AG04450 (cell line): Measurements from ENCODE around the gene ATP11A. TPM values are rescaled to one million over a fixed set of nuclear protein-coding genes. Genes with fewer than 3 reads are reported as not detected.

Experiments used
- CTCF ChIA-PET: fragments of 300-600, 350-600 bp; formaldehyde crosslinking; extraction: SDS; loops from one replicate; lab custom pipeline; 2022; ENCODE audit warnings: antibody characterized with exemption, inconsistent platforms; lab: Charles Lee
- POLR2A ChIA-PET: fragments of 350-600 bp; formaldehyde crosslinking; extraction: SDS; loops from one replicate; lab custom pipeline; 2021; ENCODE audit warnings: antibody characterized with exemption, inconsistent platforms; lab: Yijun Ruan, JAX
- DNase-seq: peaks from one replicate; pipeline ENCODE4 v3.0.0-alpha.2; 2011; ENCODE audit warnings: low read depth, low spot score
- H3K27ac ChIP-seq: one replicate; pipeline ENCODE4 v1.5.1; 2012; ENCODE audit warnings: low read depth, low read length, control low read depth
- H3K27me3 ChIP-seq: one replicate; pipeline ENCODE4 v1.6.0; 2012; ENCODE audit warnings: low read length; ENCODE audit not compliant: control insufficient read depth, insufficient read depth
- H3K4me3 ChIP-seq: 2 replicates; pipeline ENCODE4 v1.5.1; 2011; ENCODE audit warnings: mild to moderate bottlenecking, low read depth, low read length, control low read depth
- H3K9me3 ChIP-seq: 2 replicates; pipeline ENCODE4 v1.5.1; 2012; ENCODE audit warnings: low read length; ENCODE audit not compliant: control insufficient read depth, insufficient read depth
- polyA plus RNA-seq: library from polyadenylated mRNA; depleted of rRNA; stranded (reverse); fragments of >200 nt; gene quantifications from 2 replicates; pipeline ENCODE4 v1.2.3, GENCODE V29; 2011
- TF ChIP-seq, protein P1 (sequence below): IDR thresholded peaks from 2 replicates; pipeline ENCODE4 v1.5.1; 2011; ENCODE audit warnings: low read depth, low read length, control low read depth, inconsistent platforms

The ATP11A gene
- polyA plus RNA-seq, 1 experiment = 5.8 TPM

DNA sequence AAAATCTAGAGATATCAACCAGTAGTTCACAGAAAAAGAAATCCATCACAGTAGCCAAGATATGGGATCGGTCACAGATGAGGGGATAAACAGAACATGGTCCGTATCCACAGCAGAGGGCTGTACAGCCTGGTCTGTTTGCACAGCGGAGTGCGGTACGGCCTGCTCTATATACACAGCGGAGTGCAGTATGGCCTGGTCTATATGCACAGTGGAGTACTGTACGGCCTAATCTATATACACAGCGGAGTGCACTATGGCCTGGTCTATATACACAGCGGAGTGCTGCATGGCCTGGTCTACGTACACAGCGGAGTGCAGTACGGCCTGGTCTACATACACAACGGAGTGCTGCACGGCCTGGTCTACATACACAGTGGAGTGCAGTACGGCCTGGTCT is 236.2 kb downstream of the ATP11A start:
- Histone ChIP-seq H3K27ac (no peak overlapping the region), H3K9me3 (no peaks in the 10 kb centered on the region; the same call in 1 of the 2 replicates), H3K27me3 (peaks cover 35% of the 10 kb centered on the region), H3K4me3 (no peak overlapping the region)
- TF ChIP-seq, protein P1, sequence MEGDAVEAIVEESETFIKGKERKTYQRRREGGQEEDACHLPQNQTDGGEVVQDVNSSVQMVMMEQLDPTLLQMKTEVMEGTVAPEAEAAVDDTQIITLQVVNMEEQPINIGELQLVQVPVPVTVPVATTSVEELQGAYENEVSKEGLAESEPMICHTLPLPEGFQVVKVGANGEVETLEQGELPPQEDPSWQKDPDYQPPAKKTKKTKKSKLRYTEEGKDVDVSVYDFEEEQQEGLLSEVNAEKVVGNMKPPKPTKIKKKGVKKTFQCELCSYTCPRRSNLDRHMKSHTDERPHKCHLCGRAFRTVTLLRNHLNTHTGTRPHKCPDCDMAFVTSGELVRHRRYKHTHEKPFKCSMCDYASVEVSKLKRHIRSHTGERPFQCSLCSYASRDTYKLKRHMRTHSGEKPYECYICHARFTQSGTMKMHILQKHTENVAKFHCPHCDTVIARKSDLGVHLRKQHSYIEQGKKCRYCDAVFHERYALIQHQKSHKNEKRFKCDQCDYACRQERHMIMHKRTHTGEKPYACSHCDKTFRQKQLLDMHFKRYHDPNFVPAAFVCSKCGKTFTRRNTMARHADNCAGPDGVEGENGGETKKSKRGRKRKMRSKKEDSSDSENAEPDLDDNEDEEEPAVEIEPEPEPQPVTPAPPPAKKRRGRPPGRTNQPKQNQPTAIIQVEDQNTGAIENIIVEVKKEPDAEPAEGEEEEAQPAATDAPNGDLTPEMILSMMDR = no peak
- DNase-seq = no peak
- POLR2A ChIA-PET = no interaction called here
- CTCF ChIA-PET = no interaction called here

DNA sequence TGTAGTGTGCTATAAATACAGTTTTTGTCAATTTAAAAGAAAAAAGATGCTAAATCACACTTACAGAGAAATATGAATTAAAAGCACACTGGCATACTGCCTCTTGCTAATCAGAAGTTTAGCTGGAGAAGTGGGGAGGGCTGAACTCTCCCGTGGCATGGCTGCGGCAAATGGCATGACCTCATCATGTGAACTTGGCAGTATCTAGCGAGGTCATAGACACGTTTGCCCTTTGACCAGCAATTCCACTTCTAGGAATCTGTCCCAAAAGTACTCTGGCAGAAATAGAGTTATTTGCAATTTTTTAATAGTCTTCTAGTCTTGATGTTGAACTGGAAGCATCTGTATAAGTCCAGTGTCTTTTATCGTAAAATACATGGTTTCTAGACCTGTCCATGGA is 237.2 kb downstream of the ATP11A start:
- Histone ChIP-seq H3K27ac (no peak overlapping the region), H3K4me3 (no peak overlapping the region), H3K9me3 (no peaks in the 10 kb centered on the region; the same call in 1 of the 2 replicates), H3K27me3 (peaks cover 33% of the 10 kb centered on the region)
- TF ChIP-seq, protein P1 = no peak
- DNase-seq = no peak
- ChIA-PET CTCF (interaction anchor here (1.1 kb wide), 1 partner anchor 53 kb away, joined by 3 read pairs; no protein-coding TSS in a partner anchor), POLR2A (no interaction called here)

DNA sequence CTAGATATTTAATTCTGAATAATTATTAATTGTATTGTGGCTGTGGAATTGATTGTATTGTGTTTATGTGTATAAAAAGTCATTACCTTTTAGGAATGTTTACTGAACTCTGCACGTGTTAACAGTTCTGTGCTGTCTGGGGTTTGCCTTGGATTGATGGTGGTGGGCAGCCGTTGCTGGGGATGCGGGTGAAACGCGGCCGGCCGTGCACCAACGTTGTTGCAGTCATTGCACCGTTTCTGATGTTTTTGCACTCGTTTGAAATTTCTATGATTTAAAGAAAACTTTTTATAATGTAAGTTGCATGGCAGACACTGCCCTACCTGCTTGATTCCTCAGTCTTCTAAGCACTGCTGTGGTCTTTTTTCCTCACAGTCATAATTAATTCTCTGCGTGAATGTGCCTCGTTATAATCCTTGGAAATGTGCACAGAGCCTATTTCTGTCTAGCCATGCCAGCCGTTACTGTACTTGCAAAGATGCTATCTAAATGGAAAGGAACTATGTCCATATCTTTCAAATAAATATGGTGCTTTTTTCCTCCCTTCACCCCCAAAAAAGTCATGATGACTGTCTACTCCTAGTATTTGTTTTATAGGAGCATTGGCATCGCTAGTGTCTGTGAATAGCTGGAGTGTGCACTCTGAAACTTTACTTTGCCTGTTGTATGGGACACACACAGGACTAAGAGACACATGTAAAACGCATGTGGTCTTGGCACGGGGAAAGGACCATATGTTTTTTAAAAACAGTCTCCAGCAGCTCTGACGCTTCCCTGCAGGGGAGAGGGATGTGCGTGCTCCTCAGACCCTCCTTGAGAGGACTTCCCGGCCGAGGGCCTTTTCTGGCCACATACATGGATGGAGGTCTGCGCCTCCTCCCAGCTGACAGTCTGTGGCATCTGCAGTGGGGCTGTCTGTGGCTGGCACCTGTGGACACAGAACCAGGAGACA is 238.5 kb downstream of the ATP11A start:
- DNase-seq = no peak
- ChIA-PET CTCF (no interaction called here), POLR2A (no interaction called here)
- TF ChIP-seq, protein P1 = no peak
- H3K27me3 ChIP-seq = peaks cover 29% of the 10 kb centered on the region
- H3K4me3 ChIP-seq = no peak overlapping the region
- no peak overlapping the region for H3K27ac ChIP-seq
- no peaks in the 10 kb centered on the region; the same call in 1 of the 2 replicates for H3K9me3 ChIP-seq

DNA sequence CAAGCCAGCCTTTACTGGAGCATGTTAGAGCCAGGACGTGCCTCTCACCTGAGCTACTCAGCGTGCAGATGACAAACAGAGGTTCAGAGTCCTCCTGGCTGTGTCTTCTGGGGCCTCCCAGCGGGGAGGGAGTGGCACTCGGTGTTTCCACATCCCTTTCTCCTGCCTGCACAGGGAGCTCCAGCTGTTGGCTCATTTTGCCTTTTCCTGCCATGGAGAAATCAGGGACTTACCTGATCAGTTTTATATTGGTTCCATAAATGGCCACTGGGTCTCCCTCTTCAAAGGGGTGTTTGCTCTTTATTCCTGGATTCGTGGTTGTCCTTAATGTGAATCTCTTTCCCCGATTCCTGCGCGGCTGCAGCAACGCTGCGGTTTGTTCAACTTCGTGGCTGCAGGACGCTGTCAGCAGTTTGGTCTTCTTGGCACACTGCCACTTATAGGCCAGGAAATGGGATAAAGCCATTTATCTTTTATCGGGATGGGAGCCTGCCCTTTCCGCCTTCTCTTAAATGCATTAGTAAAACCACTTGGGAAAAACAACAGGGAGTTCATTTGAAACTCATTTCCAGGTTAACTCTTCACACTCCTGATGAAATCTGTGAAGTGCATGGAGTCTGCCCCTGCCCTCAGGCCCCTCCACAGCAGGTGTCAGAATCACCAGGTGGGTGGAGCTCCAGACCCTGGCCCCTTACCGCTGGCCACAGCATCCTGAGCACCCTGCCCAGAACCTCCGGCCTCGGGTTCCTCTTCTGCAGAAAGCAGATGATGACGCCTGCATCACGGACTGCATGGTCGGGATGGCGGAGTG is 239.3 kb downstream of the ATP11A start:
- no peak overlapping the region for H3K4me3 ChIP-seq
- ChIA-PET CTCF (no interaction called here), POLR2A (no interaction called here)
- TF ChIP-seq, protein P1 = no peak
- H3K27ac ChIP-seq = no peak overlapping the region
- peaks cover 29% of the 10 kb centered on the region for H3K27me3 ChIP-seq
- H3K9me3 ChIP-seq = no peaks in the 10 kb centered on the region; the same call in 1 of the 2 replicates
- DNase-seq = no peak
